CD4-positive, alpha-beta T cell (primary cell): ENCODE measurements around the gene ZNHIT1. TPM values are rescaled to one million over a fixed set of nuclear protein-coding genes. Genes with fewer than 3 reads are reported as not detected.

Experiments used
- ATAC-seq: fragments of 200-7000 bp; cut with Tn5 transposase; one replicate; pipeline ENCODE4 v1.10.0; 2022; ENCODE audit warnings: mild to moderate bottlenecking; ENCODE audit not compliant: poor library complexity
- CTCF ChIA-PET: fragments of 350-600 bp; sonication (Branson Sonifier 250); formaldehyde crosslinking; loops from one replicate; lab custom pipeline; 2021; ENCODE audit warnings: antibody characterized with exemption, inconsistent platforms; lab: Charles Lee
- POLR2A ChIA-PET: fragments of 350-600 bp; sonication (Branson Sonifier 250); formaldehyde crosslinking; loops from one replicate; lab custom pipeline; 2021; ENCODE audit warnings: antibody characterized with exemption, inconsistent platforms; lab: Charles Lee
- DNase-seq, 14 experiments: peaks; one replicate each; pipeline ENCODE4 v3.0.0-alpha.2; 2013 to 2020; ENCODE audit warnings: mixed read lengths in 2 of 14
- H3K27ac ChIP-seq, 2 donors: one replicate each; pipeline versions ENCODE4 v1.5.1 to v1.7.0; 2013; ENCODE audit warnings: low read length in 2 of 2, low read depth in 1 of 2, mild to moderate bottlenecking in 1 of 2
- H3K27me3 ChIP-seq, 2 experiments: 1 replicate in 1 of 2; 2 replicates in 1 of 2; pipeline versions ENCODE4 v1.6.1 to v1.7.0; 2013; ENCODE audit warnings: low read length in 2 of 2, control low read depth in 1 of 2, mild to moderate bottlenecking in 1 of 2, moderate library complexity in 1 of 2; ENCODE audit not compliant: insufficient read depth in 2 of 2, control insufficient read depth in 1 of 2
- H3K36me3 ChIP-seq: one replicate; pipeline ENCODE4 v1.6.1; 2013; ENCODE audit warnings: low read length, control low read depth; ENCODE audit not compliant: insufficient read depth
- H3K4me1 ChIP-seq: one replicate; pipeline ENCODE4 v1.6.1; 2013; ENCODE audit warnings: low read length, control low read depth; ENCODE audit not compliant: insufficient read depth
- H3K4me3 ChIP-seq: one replicate; pipeline ENCODE4 v1.5.1; 2013; ENCODE audit warnings: mild to moderate bottlenecking, low read length, moderate library complexity
- H3K9me3 ChIP-seq, 2 experiments: 1 replicate in 1 of 2; 2 replicates in 1 of 2; pipeline versions ENCODE4 v1.6.1 to v1.7.0; 2013; ENCODE audit warnings: low read length in 2 of 2, mild to moderate bottlenecking in 2 of 2, control low read depth in 1 of 2, moderate library complexity in 1 of 2; ENCODE audit not compliant: control insufficient read depth in 1 of 2, insufficient read depth in 1 of 2
- H3K27ac Mint-ChIP-seq: one replicate; pipeline ENCODE4 v1.8.0; 2020; ENCODE audit warnings: mixed read lengths
- H3K27me3 Mint-ChIP-seq: one replicate; pipeline ENCODE4 v1.8.0; 2021; ENCODE audit warnings: mixed read lengths
- H3K36me3 Mint-ChIP-seq: one replicate; pipeline ENCODE4 v1.8.0; 2021; ENCODE audit warnings: low read depth, mixed read lengths
- H3K4me1 Mint-ChIP-seq: one replicate; pipeline ENCODE4 v1.8.0; 2021; ENCODE audit warnings: low read depth, mixed read lengths
- H3K4me3 Mint-ChIP-seq: one replicate; pipeline ENCODE4 v1.8.0; 2020; ENCODE audit warnings: mild to moderate bottlenecking, mixed read lengths
- H3K9me3 Mint-ChIP-seq: one replicate; pipeline ENCODE4 v1.8.0; 2020; ENCODE audit warnings: mixed read lengths
- CTCF ChIP-seq: fragments of 200-600 bp; IDR thresholded peaks from one replicate; pipeline ENCODE4 v1.8.0; 2022; ENCODE audit warnings: antibody characterized with exemption, mild to moderate bottlenecking
- intact Hi-C, 2 experiments: fragments of 100-400 bp; cut with DNase I in 1 of 2; cut with micrococcal nuclease in 1 of 2; formaldehyde crosslinking; loops; one replicate each; pipeline versions ENCODE4 v1.15.1 to v1.9.0; 2023 to 2025; cut with DNase I, micrococcal nuclease
- total RNA-seq, 174 experiments: library from RNA in 2 of 174; stranded (reverse) in 2 of 174; gene quantifications; one replicate each; pipeline ENCODE4 v1.2.3 and lab custom pipeline; 2021 to 2026

The ZNHIT1 gene
- total RNA-seq, 2 experiments from 2014 or later: 28.4 to 30.6 TPM

DNA sequence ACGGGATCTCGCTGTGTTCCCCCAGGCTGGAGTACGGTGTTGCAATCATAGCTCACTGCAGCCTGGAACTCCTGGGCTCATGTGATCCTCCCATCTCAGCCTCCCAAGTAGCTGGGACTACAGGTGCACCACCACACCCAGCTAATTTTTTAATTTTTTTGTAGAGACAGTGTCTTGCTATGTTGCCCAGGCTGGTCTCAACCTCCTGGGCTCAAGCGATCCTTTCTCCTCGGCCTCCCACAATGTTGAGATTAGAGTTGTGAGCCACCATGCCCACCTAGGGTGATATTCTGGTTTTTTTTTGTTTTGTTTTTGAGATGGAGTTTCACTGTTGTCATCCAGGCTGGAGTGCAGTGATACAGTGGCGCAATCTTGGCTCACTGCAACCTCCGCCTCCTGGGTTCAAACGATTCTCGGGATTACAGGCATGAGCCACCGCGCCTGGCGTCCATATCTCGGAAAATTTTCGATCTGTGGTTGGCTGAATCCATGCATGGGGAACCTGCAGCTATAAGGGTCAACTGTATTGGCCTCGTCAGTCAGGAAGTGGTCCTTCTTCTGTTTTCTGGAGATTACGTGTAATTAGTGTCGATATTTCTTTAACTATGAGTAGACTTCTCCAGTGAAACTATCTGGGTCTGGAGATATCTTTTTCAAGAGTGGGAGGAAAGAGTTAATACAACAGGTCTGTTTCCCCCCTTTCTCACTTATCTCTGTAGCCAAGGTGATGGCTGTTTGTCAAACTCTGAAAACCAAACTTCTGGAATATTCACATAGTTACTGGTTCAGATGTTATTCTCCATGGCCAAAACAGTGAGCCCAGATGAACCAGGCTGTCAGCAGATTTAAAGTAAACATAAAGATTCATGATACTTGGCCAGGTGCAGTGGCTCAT is 47.9 kb downstream of the ZNHIT1 start:
- Histone ChIP-seq H3K27ac (no peak overlapping the region), H3K4me1 (no peaks in the 10 kb centered on the region), H3K4me3 (no peak overlapping the region), H3K36me3 (no peaks in the 10 kb centered on the region), H3K27me3 (no peaks in the 10 kb centered on the region), H3K9me3 (no peaks in the 10 kb centered on the region)
- DNase-seq: no peak
- Mint-ChIP-seq H3K27me3 (peaks cover 17% of the 10 kb centered on the region), H3K4me3 (no peak overlapping the region), H3K36me3 (no peaks in the 10 kb centered on the region), H3K9me3 (no peaks in the 10 kb centered on the region), H3K4me1 (no peaks in the 10 kb centered on the region), H3K27ac (no peak overlapping the region)
- no peak for TF ChIP-seq CTCF
- no peak for ATAC-seq
- POLR2A ChIA-PET: no interaction called here
- intact Hi-C loops: no loop called here
- CTCF ChIA-PET: interaction anchor here (1.7 kb wide), 1 partner anchor 17 kb away, joined by 4 read pairs; no protein-coding TSS in a partner anchor

DNA sequence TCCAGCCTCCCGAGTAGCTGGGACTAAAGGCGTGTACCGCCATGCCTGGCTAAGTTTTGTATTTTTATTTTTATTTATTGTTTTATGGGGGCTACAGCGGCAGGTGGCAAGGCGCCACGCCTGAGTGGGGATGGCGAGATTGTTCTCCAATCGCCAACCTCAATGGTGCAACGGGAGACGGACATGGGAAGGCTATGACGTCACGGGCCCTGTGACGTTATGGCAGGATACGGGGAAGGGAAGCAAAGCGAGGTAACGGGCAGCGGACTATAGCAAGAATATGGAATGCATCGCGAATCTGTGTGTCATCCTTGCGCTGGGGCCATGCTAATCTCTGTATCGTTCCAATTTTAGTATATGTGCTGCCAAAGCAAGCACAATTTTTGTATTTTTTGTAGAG is 51.7 kb downstream of the ZNHIT1 start:
- TF ChIP-seq CTCF: no peak
- no peak overlapping the region for H3K27ac Mint-ChIP-seq
- H3K27me3 Mint-ChIP-seq: peaks cover 16% of the 10 kb centered on the region
- no peak overlapping the region for H3K4me3 Mint-ChIP-seq
- H3K4me1 ChIP-seq: no peaks in the 10 kb centered on the region
- no peak overlapping the region for H3K4me3 ChIP-seq
- POLR2A ChIA-PET: no interaction called here
- intact Hi-C loops: no loop called here
- no peaks in the 10 kb centered on the region for H3K27me3 ChIP-seq
- no peaks in the 10 kb centered on the region for H3K9me3 ChIP-seq
- no peak overlapping the region for H3K27ac ChIP-seq
- CTCF ChIA-PET: no interaction called here
- H3K36me3 Mint-ChIP-seq: no peaks in the 10 kb centered on the region
- no peaks in the 10 kb centered on the region for H3K36me3 ChIP-seq
- no peaks in the 10 kb centered on the region for H3K4me1 Mint-ChIP-seq
- ATAC-seq: no peak
- no peaks in the 10 kb centered on the region for H3K9me3 Mint-ChIP-seq
- DNase-seq: no peak

GRCh38 chr7:101271021-101271420 is 53.1 kb downstream of the ZNHIT1 start:
- Mint-ChIP-seq H3K36me3 (no peaks in the 10 kb centered on the region), H3K4me3 (no peak overlapping the region), H3K4me1 (no peaks in the 10 kb centered on the region), H3K27me3 (peaks cover 12% of the 10 kb centered on the region), H3K9me3 (no peaks in the 10 kb centered on the region), H3K27ac (no peak overlapping the region)
- no peaks in the 10 kb centered on the region for H3K4me1 ChIP-seq
- intact Hi-C loops: no loop called here
- POLR2A ChIA-PET: interaction anchor here (0.6 kb wide), 1 partner anchor 202 kb away, joined by 3 read pairs; no protein-coding TSS in a partner anchor
- no peaks in the 10 kb centered on the region for H3K9me3 ChIP-seq
- CTCF ChIA-PET: interaction anchor here (0.8 kb wide), 1 partner anchor 127 kb away, joined by 6 read pairs; no protein-coding TSS in a partner anchor
- no peaks in the 10 kb centered on the region for H3K36me3 ChIP-seq
- H3K27ac ChIP-seq: no peak overlapping the region
- DNase-seq: no peak
- TF ChIP-seq CTCF: no peak
- no peak overlapping the region for H3K4me3 ChIP-seq
- peaks cover 0 to 2% of the 10 kb centered on the region in 2 experiments for H3K27me3 ChIP-seq
- ATAC-seq: no peak
